Measurements from ENCODE around the gene SERPINB10.

Gene SERPINB10

GRCh38 chr18:63977040-63977439 is 69.3 kb downstream of the SERPINB10 start:
- no peak overlapping the region for H3K4me3 ChIP-seq (ENCODE audit: low read depth, low read length)
- DNase-seq (ENCODE audit: low read depth) = no peak
- TF ChIP-seq CTCF (conservative IDR thresholded peaks at IDR 0.05; ENCODE audit: low read depth, low read length) = no peak

- TF ChIP-seq CTCF (conservative IDR thresholded peaks at IDR 0.05; ENCODE audit: low read depth, low read length) = peak; percentile 90
- peak overlapping the region; percentile 42 for H3K4me3 ChIP-seq (ENCODE audit: low read depth, low read length)
- DNase-seq (ENCODE audit: low read depth) = peak; percentile 84
These were observed 71.7 kb downstream of the SERPINB10 start for GRCh38 chr18:63979409-63979920.

GRCh38 chr18:63980027-63980426 is 72.3 kb downstream of the SERPINB10 start:
- DNase-seq (ENCODE audit: low read depth) = no peak
- H3K4me3 ChIP-seq (ENCODE audit: low read depth, low read length) = no peak overlapping the region
- no peak for TF ChIP-seq CTCF (conservative IDR thresholded peaks at IDR 0.05; ENCODE audit: low read depth, low read length)

- no peak for DNase-seq (ENCODE audit: low read depth)
- no peak for TF ChIP-seq CTCF (conservative IDR thresholded peaks at IDR 0.05; ENCODE audit: low read depth, low read length)
- no peak overlapping the region for H3K4me3 ChIP-seq (ENCODE audit: low read depth, low read length)
These were observed 73.2 kb downstream of the SERPINB10 start for GRCh38 chr18:63980896-63981460.

GRCh38 chr18:63981719-63982118 is 74.0 kb downstream of the SERPINB10 start:
- no peak overlapping the region for H3K4me3 ChIP-seq (ENCODE audit: low read depth, low read length)
- DNase-seq (ENCODE audit: low read depth) = no peak
- no peak for TF ChIP-seq CTCF (conservative IDR thresholded peaks at IDR 0.05; ENCODE audit: low read depth, low read length)

GRCh38 chr18:63982361-63982760 is 74.6 kb downstream of the SERPINB10 start:
- no peak for TF ChIP-seq CTCF (conservative IDR thresholded peaks at IDR 0.05; ENCODE audit: low read depth, low read length)
- DNase-seq (ENCODE audit: low read depth) = no peak
- H3K4me3 ChIP-seq (ENCODE audit: low read depth, low read length) = no peak overlapping the region

All from choroid plexus epithelial cell (primary cell).